HepG2 (cell line): ENCODE results near the gene ART3. TPM values are rescaled to one million over a fixed set of nuclear protein-coding genes. Genes with fewer than 3 reads are reported as not detected.

ENCODE experiments used
- ATAC-seq: fragments of 200-7000 bp; cut with Tn5 transposase; 3 replicates; pipeline ENCODE4 v1.9.1; 2020; ENCODE audit warnings: mild to moderate bottlenecking, moderate library complexity
- BruUV-seq: library from RNA; stranded (reverse); fragments of 400-500 nt; replicated peaks from 2 replicates; lab custom pipeline; 2021; lab: Mats Ljungman, UMichigan
- CTCF ChIA-PET: fragments of 300-600 bp; formaldehyde crosslinking; extraction: SDS; loops from one replicate; lab custom pipeline; 2021; ENCODE audit warnings: low total read pairs, inconsistent platforms, low intra/inter-chr PET ratio; lab: Yijun Ruan, JAX
- POLR2A ChIA-PET: fragments of 350-600 bp; sonication (Branson Sonifier 250); formaldehyde crosslinking; loops from one replicate; lab custom pipeline; 2020; ENCODE audit warnings: antibody characterized with exemption, inconsistent platforms; lab: Yijun Ruan, JAX
- DNase-seq: peaks from one replicate; pipeline ENCODE4 v3.0.0-alpha.2; 2015; ENCODE audit warnings: low spot score
- FAIRE-seq: peaks from 3 replicates; lab custom pipeline; 2011; peaks lifted over from hg19 to GRCh38; lab: Jason Lieb, UNC
- H2AFZ ChIP-seq: one replicate; pipeline ENCODE4 v1.6.1; 2011; ENCODE audit warnings: low read length, inconsistent platforms
- H3K27ac ChIP-seq: fragments of 300-600 bp; 3 replicates; pipeline ENCODE4 v1.8.0; 2011; ENCODE audit warnings: mixed run types, mild to moderate bottlenecking, mixed read lengths, low read length, inconsistent platforms; ENCODE audit not compliant: insufficient read depth; ENCODE audit errors: extremely low read length
- H3K27me3 ChIP-seq, 2 experiments: fragments of 200-600 bp in 1 of 2; 2 replicates in 1 of 2; 3 replicates in 1 of 2; pipeline versions ENCODE4 v1.6.0 to v1.8.0; 2011; ENCODE audit warnings: low read length in 2 of 2, mild to moderate bottlenecking in 2 of 2, moderate library complexity in 2 of 2, inconsistent platforms in 1 of 2; ENCODE audit not compliant: insufficient read depth in 2 of 2, control insufficient read depth in 1 of 2
- H3K36me3 ChIP-seq, 2 experiments: fragments of 200-600 bp in 1 of 2; replicated peaks in 1 of 2; 2 replicates in 1 of 2; 3 replicates in 1 of 2; pipeline versions ENCODE4 v1.5.1 to v1.8.0; 2011; ENCODE audit warnings: low read length in 2 of 2, inconsistent platforms in 1 of 2; ENCODE audit not compliant: insufficient read depth in 2 of 2, control insufficient read depth in 1 of 2
- H3K4me1 ChIP-seq: 2 replicates; pipeline ENCODE4 v1.5.1; 2012; ENCODE audit warnings: low read length, inconsistent platforms; ENCODE audit not compliant: insufficient read depth
- H3K4me2 ChIP-seq: 2 replicates; pipeline ENCODE4 v1.6.0; 2011; ENCODE audit warnings: low read depth, low read length, inconsistent platforms
- H3K4me3 ChIP-seq, 3 experiments: fragments of 200-600 bp in 1 of 3; sonication (generic), shearing (Covaris generic) in 1 of 3; replicated peaks in 1 of 3; 2 replicates each; pipeline ENCODE4 v1.5.1; 2011 to 2016; ENCODE audit warnings: low read length in 3 of 3, inconsistent platforms in 2 of 3, low read depth in 2 of 3, mild to moderate bottlenecking in 2 of 3, control low read depth in 1 of 3, mixed read lengths in 1 of 3; ENCODE audit not compliant: insufficient read depth in 1 of 3
- H3K79me2 ChIP-seq: one replicate; pipeline ENCODE4 v1.6.1; 2011; ENCODE audit warnings: low read length, inconsistent platforms; ENCODE audit not compliant: insufficient read depth
- H3K9ac ChIP-seq: 2 replicates; pipeline ENCODE4 v1.6.0; 2011; ENCODE audit warnings: mild to moderate bottlenecking, low read depth, low read length, inconsistent platforms; ENCODE audit not compliant: insufficient read depth
- H3K9me3 ChIP-seq: 2 replicates; pipeline ENCODE4 v1.5.1; 2012; ENCODE audit warnings: mild to moderate bottlenecking, low read length
- H4K20me1 ChIP-seq: 2 replicates; pipeline ENCODE4 v1.6.0; 2011; ENCODE audit warnings: inconsistent platforms, mild to moderate bottlenecking, low read length, moderate library complexity; ENCODE audit not compliant: insufficient read depth
- ARID3A ChIP-seq: IDR thresholded peaks from 2 replicates; pipeline ENCODE4 v1.6.1; 2012; ENCODE audit warnings: low read depth, low read length, improper control_type of control experiment
- CEBPB ChIP-seq: IDR thresholded peaks from 2 replicates; pipeline ENCODE4 v1.6.1; 2011; ENCODE audit warnings: low read depth, low read length, improper control_type of control experiment, borderline replicate concordance
- DPF2 ChIP-seq: sonication (generic); formaldehyde crosslinking; IDR thresholded peaks from 2 replicates; pipeline ENCODE4 v1.4.0; 2020; ENCODE audit warnings: mild to moderate bottlenecking, low read depth, missing genetic modification reagents, borderline replicate concordance
- E2F2 ChIP-seq: sonication (generic); formaldehyde crosslinking; IDR thresholded peaks from 2 replicates; pipeline ENCODE4 v1.4.0; 2020; ENCODE audit warnings: missing genetic modification reagents, borderline replicate concordance
- HHEX ChIP-seq: IDR thresholded peaks from 2 replicates; pipeline ENCODE4 v1.6.1; 2016; ENCODE audit warnings: control low read depth
- MIER3 ChIP-seq: IDR thresholded peaks from 2 replicates; pipeline ENCODE4 v1.6.1; 2016; ENCODE audit warnings: missing compliant biosample characterization, borderline replicate concordance
- PAWR ChIP-seq: sonication (generic); formaldehyde crosslinking; IDR thresholded peaks from 2 replicates; pipeline ENCODE4 v1.4.0; 2020; ENCODE audit warnings: missing genetic modification reagents, mild to moderate bottlenecking, borderline replicate concordance
- SCMH1 ChIP-seq: sonication (generic); formaldehyde crosslinking; IDR thresholded peaks from 2 replicates; pipeline ENCODE4 v1.9.0; 2021; ENCODE audit warnings: missing genetic modification reagents, mild to moderate bottlenecking, borderline replicate concordance
- SP4 ChIP-seq: sonication (generic); formaldehyde crosslinking; IDR thresholded peaks from 2 replicates; pipeline ENCODE4 v1.8.1; 2023; ENCODE audit warnings: mild to moderate bottlenecking, missing genetic modification reagents
- ZNF33B ChIP-seq: sonication (generic); formaldehyde crosslinking; IDR thresholded peaks from 2 replicates; pipeline ENCODE4 v1.5.1; 2020; ENCODE audit warnings: mild to moderate bottlenecking, missing genetic modification reagents
- ZNF652 ChIP-seq: IDR thresholded peaks from 2 replicates; pipeline ENCODE4 v1.6.1; 2016; ENCODE audit warnings: low read depth, borderline replicate concordance
- WGBS: methylation state at CpG from one replicate; pipeline ENCODE4 v1.1.6; 2017; ENCODE audit warnings: low lambda C conversion rate; 5-methylcytosine and 5-hydroxymethylcytosine counted together
- in situ Hi-C: cut with HindIII; loops from 2 replicates; pipeline ENCODE4 v1.10.0; 2017; ENCODE audit warnings: low pct_unique_long_range_greater_than_20kb; ENCODE audit not compliant: extremely low pct_ligation_motif_present
- intact Hi-C: fragments of 100-400 bp; cut with micrococcal nuclease; formaldehyde crosslinking; loops from one replicate; pipeline ENCODE4 v1.10.0; 2022; ENCODE audit not compliant: unreplicated experiment
- polyA plus RNA-seq, 8 experiments: library from polyadenylated mRNA; depleted of rRNA in 3 of 8; stranded (reverse) in 7 of 8; unstranded in 1 of 8; fragments of >200 nt; fragmentation: Illumina TruSeq in 4 of 8; extraction: Trizol in 4 of 8; gene quantifications; 2 replicates each; pipeline versions ENCODE4 v1.2.1 to v1.2.3, GENCODE V29; 2011 to 2016; ENCODE audit warnings: low read depth in 4 of 8, missing spikeins in 1 of 8, mixed read lengths in 1 of 8; ENCODE audit not compliant: insufficient read depth in 1 of 8
- total RNA-seq, 5 experiments: library from RNA; depleted of rRNA; stranded (reverse); fragments of >200 nt; fragmentation: Illumina TruSeq; extraction: Trizol; gene quantifications; 2 replicates each; pipeline ENCODE4 v1.2.3, GENCODE V29; 2016; ENCODE audit warnings: low read depth in 1 of 5

The ART3 gene
- total and polyA plus RNA-seq, 2 of the 13 experiments (the other 11 are each of a cell fraction or from before 2014, with no cell fraction given), result not detected

GRCh38 chr4:76116821-76117220 is 42.3 kb downstream of the ART3 start:
- intact Hi-C loops, result no loop called here
- POLR2A ChIA-PET, result no interaction called here
- Histone ChIP-seq H3K36me3 (peaks cover 7 to 28% of the 10 kb centered on the region in 2 experiments), H2AFZ (no peak overlapping the region), H3K4me1 (no peaks in the 10 kb centered on the region), H3K4me3 (no peak overlapping the region), H3K4me2 (no peak overlapping the region), H3K9me3 (no peaks in the 10 kb centered on the region), H4K20me1 (no peaks in the 10 kb centered on the region; the same call in 1 of the 2 replicates), H3K27me3 (no peaks in the 10 kb centered on the region), H3K27ac (no peak overlapping the region)
- WGBS, result 96% methylated on average over 1 of the region's 1 CpG
- CTCF ChIA-PET, result no interaction called here
- no TSS peak for BruUV-seq
- FAIRE-seq, result no peak
- TF ChIP-seq CEBPB (peak; percentile 47; the same call in 1 of the 2 replicates), MIER3 (CRISPR knock-in tag) (no peak)
- TF ChIP-seq, all 625 proteins: peak for 1
- Histone ChIP-seq H3K9ac (no peak overlapping the region), H3K79me2 (no peaks in the 10 kb centered on the region)
- no peak for DNase-seq
- in situ Hi-C loops, result no loop called here
- ATAC-seq, result no peak

- FAIRE-seq (no peak), DNase-seq (no peak), ATAC-seq (no peak)
- Histone ChIP-seq H2AFZ (no peak overlapping the region), H3K4me2 (no peak overlapping the region), H3K9me3 (no peaks in the 10 kb centered on the region), H3K79me2 (no peaks in the 10 kb centered on the region), H3K4me1 (no peaks in the 10 kb centered on the region), H4K20me1 (no peaks in the 10 kb centered on the region; the same call in 1 of the 2 replicates), H3K27me3 (no peaks in the 10 kb centered on the region), H3K27ac (no peak overlapping the region), H3K9ac (no peak overlapping the region), H3K4me3 (no peak overlapping the region), H3K36me3 (peaks cover 7 to 35% of the 10 kb centered on the region in 2 experiments)
- TF ChIP-seq PAWR (CRISPR knock-in tag) (no peak), E2F2 (no peak), SCMH1 (CRISPR knock-in tag) (no peak), SP4 (no peak), HHEX (no peak), ARID3A (no peak), ZNF33B (CRISPR knock-in tag) (no peak), DPF2 (no peak), ZNF652 (CRISPR knock-in tag) (no peak)
- in situ Hi-C loops (no loop called here), intact Hi-C loops (no loop called here)
- CTCF ChIA-PET, result no interaction called here
- no TSS peak for BruUV-seq
- 97% methylated on average over 5 of the region's 5 CpGs for WGBS
- POLR2A ChIA-PET, result no interaction called here
Measured at GRCh38 chr4:76117536-76117935, 43.0 kb downstream of the ART3 start.
